Neural cell (in vitro differentiated cells): ENCODE measurements around the gene DCDC2B.

Source experiments
- TAF1 ChIP-seq: IDR thresholded peaks from 2 replicates; pipeline ENCODE4 v1.6.1; 2012; ENCODE audit warnings: low read depth
- TF ChIP-seq, protein P1 (sequence below): fragments of 450-650 bp; IDR thresholded peaks from 2 replicates; pipeline ENCODE4 v1.5.1; 2014; ENCODE audit warnings: antibody characterized with exemption, mild to moderate bottlenecking, moderate library complexity; ENCODE audit not compliant: poor library complexity, severe bottlenecking

- TF ChIP-seq, protein P1, sequence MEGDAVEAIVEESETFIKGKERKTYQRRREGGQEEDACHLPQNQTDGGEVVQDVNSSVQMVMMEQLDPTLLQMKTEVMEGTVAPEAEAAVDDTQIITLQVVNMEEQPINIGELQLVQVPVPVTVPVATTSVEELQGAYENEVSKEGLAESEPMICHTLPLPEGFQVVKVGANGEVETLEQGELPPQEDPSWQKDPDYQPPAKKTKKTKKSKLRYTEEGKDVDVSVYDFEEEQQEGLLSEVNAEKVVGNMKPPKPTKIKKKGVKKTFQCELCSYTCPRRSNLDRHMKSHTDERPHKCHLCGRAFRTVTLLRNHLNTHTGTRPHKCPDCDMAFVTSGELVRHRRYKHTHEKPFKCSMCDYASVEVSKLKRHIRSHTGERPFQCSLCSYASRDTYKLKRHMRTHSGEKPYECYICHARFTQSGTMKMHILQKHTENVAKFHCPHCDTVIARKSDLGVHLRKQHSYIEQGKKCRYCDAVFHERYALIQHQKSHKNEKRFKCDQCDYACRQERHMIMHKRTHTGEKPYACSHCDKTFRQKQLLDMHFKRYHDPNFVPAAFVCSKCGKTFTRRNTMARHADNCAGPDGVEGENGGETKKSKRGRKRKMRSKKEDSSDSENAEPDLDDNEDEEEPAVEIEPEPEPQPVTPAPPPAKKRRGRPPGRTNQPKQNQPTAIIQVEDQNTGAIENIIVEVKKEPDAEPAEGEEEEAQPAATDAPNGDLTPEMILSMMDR: no peak
- no peak for TF ChIP-seq TAF1
Measured at GRCh38 chr1:32247452-32247851, 38.6 kb downstream of the DCDC2B start.
